Kidney (tissue), 14 donors: ENCODE data around the gene GPR17. TPM values are rescaled to one million over a fixed set of nuclear protein-coding genes. Genes with fewer than 3 reads are reported as not detected.

Experiments
- DNase-seq, 5 donors: peaks; one replicate each; pipeline ENCODE4 v3.0.0-alpha.2; 2013 to 2020
- FAIRE-seq: peaks from 2 replicates; lab custom pipeline; 2012; peaks lifted over from hg19 to GRCh38; lab: Jason Lieb, UNC
- H3K27ac ChIP-seq, 2 donors: one replicate each; pipeline ENCODE4 v1.7.0; 2013; ENCODE audit warnings: low read depth in 2 of 2, low read length in 2 of 2, inconsistent platforms in 1 of 2
- H3K27me3 ChIP-seq: one replicate; pipeline ENCODE4 v1.7.1; 2013; ENCODE audit warnings: low read length, inconsistent platforms; ENCODE audit not compliant: control insufficient read depth, insufficient read depth
- H3K36me3 ChIP-seq, 3 donors: one replicate each; pipeline versions ENCODE4 v1.7.0 to v1.7.1; 2013; ENCODE audit warnings: low read length in 3 of 3, control low read depth in 1 of 3, inconsistent platforms in 1 of 3; ENCODE audit not compliant: insufficient read depth in 3 of 3, control insufficient read depth in 2 of 3
- H3K4me1 ChIP-seq, 3 donors: one replicate each; pipeline versions ENCODE4 v1.7.0 to v1.7.1; 2013; ENCODE audit warnings: low read length in 3 of 3, inconsistent platforms in 1 of 3, low read depth in 1 of 3; ENCODE audit not compliant: control insufficient read depth in 2 of 3, insufficient read depth in 2 of 3
- H3K4me3 ChIP-seq, 3 donors: one replicate each; pipeline versions ENCODE4 v1.7.0 to v1.8.1; 2013; ENCODE audit warnings: low read length in 3 of 3, control low read depth in 1 of 3, inconsistent platforms in 1 of 3
- H3K9ac ChIP-seq, 3 donors: one replicate each; pipeline versions ENCODE4 v1.7.0 to v1.7.1; 2013; ENCODE audit warnings: low read length in 3 of 3, control low read depth in 1 of 3, inconsistent platforms in 1 of 3
- H3K9me3 ChIP-seq, 3 donors: one replicate each; pipeline versions ENCODE4 v1.7.0 to v1.7.1; 2013; ENCODE audit warnings: low read length in 3 of 3, control low read depth in 1 of 3, inconsistent platforms in 1 of 3; ENCODE audit not compliant: control insufficient read depth in 2 of 3, insufficient read depth in 1 of 3
- intact Hi-C: fragments of 100-400 bp; cut with DNase I; formaldehyde crosslinking; loops from one replicate; pipeline ENCODE4 v1.11.1; 2022
- polyA plus RNA-seq: library from polyadenylated mRNA; stranded (reverse); fragments of 350-450 nt; fragmentation: Illumina TruSeq; extraction: RNeasy Lipid Tissue Mini Kit (QIAGEN cat#74804); gene quantifications from one replicate; pipeline ENCODE4 v1.2.3, GENCODE V29; 2014; ENCODE audit warnings: low read depth, low replicate concordance; ENCODE audit not compliant: insufficient read depth
- total RNA-seq: library from RNA; stranded (reverse); fragmentation: NEBNext Ultra II Directional; extraction: Animal tissue kit (Norgen Biotek cat#: 25700); gene quantifications from one replicate; pipeline ENCODE4 v1.2.1, GENCODE V29; 2021
- TF ChIP-seq, protein P1 (sequence below): IDR thresholded peaks from 3 replicates; pipeline ENCODE4 v1.5.1; 2012; ENCODE audit warnings: mild to moderate bottlenecking, moderate library complexity, borderline replicate concordance; ENCODE audit not compliant: insufficient read depth; ENCODE audit errors: extremely low read depth
- donor health status: control.
- donor health status: control.
- donor health status: control.
- donor health status: control.
- donor health status: control.
- donor health status: DM: yes; HTN: yes; CAD: no.
- donor health status: Normal renal cell carcinoma (clear cell type).

The GPR17 gene
- total and polyA plus RNA-seq, 2 donors from 2014 or later: 0.39 to 0.50 TPM

DNA sequence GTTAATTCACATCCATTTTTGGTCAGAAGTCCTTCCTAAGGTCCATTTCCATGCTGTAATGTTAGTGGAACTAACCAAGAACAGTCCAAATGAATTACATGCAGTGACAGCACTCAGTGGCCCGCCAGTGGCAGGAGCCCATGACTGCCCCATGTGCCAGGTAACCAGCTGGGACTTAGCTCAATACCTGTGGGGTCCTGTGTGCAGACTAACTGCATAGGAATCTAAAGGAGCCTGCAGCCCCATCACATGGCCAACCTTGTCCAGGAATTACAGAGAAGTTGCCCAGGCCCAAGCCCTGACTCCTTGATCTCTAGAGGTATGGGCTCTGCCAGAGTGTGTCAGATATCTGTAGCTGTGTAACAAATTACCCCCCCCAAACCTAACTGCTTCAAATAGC, 35.4 kb upstream of the GPR17 start:
- H3K27me3 ChIP-seq: no peaks in the 10 kb centered on the region
- intact Hi-C loops: no loop called here
- no peak overlapping the region for H3K9ac ChIP-seq
- H3K4me3 ChIP-seq: no peak overlapping the region
- peaks cover 0 to 2% (median 0%) of the 10 kb centered on the region in 3 donors for H3K9me3 ChIP-seq
- no peak overlapping the region for H3K27ac ChIP-seq
- TF ChIP-seq, protein P1, sequence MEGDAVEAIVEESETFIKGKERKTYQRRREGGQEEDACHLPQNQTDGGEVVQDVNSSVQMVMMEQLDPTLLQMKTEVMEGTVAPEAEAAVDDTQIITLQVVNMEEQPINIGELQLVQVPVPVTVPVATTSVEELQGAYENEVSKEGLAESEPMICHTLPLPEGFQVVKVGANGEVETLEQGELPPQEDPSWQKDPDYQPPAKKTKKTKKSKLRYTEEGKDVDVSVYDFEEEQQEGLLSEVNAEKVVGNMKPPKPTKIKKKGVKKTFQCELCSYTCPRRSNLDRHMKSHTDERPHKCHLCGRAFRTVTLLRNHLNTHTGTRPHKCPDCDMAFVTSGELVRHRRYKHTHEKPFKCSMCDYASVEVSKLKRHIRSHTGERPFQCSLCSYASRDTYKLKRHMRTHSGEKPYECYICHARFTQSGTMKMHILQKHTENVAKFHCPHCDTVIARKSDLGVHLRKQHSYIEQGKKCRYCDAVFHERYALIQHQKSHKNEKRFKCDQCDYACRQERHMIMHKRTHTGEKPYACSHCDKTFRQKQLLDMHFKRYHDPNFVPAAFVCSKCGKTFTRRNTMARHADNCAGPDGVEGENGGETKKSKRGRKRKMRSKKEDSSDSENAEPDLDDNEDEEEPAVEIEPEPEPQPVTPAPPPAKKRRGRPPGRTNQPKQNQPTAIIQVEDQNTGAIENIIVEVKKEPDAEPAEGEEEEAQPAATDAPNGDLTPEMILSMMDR: no peak
- H3K36me3 ChIP-seq: no peaks in the 10 kb centered on the region
- DNase-seq (no peak), FAIRE-seq (no peak)
- peaks cover 0 to 2% (median 0%) of the 10 kb centered on the region in 3 donors for H3K4me1 ChIP-seq

DNA sequence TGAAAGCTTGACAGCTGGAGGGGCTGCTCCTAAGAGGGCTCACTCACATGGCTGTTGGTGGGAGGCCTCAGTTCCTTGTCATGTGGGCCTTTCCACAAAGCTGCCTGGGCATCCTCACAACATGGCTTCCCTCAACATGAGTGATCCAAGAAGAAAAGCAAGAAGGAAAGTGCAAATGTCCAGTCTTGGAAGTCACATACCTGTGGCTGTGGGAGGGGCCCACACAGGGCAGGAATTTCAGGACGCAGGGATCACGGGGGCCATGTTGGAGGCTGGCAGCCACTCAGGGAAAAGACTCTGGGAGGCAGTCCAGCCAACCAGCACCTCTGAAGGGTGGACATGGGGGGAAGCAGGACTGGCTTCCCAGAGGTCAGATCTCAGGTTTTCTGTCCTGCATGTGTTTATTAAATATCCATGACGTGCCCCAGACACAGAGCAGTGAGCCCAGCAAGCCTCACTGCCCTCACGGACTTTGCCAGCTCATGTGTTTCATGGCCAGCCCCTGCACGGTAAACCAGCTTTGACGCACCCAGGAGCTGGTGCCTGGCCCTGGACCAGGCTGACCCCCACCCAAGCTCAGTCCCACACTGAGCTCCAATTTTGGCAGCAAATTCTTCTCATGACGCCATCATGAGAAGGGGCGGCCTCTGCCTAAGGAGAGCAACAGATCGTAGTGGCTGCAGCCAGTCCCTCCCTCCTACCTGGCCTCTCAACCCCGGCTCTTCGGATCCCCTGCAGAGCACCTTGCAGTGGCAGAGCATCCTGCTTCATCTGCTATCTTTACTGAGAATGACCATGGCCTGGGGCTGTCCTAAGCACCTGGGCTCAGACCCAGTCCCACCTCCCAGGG, 34.7 kb upstream of the GPR17 start:
- H3K27ac ChIP-seq: no peak overlapping the region
- no peaks in the 10 kb centered on the region for H3K36me3 ChIP-seq
- H3K9ac ChIP-seq: no peak overlapping the region
- H3K4me3 ChIP-seq: no peak overlapping the region
- TF ChIP-seq, protein P1: no peak
- peaks cover 0 to 2% (median 0%) of the 10 kb centered on the region in 3 donors for H3K9me3 ChIP-seq
- H3K27me3 ChIP-seq: no peaks in the 10 kb centered on the region
- no peak for FAIRE-seq
- DNase-seq: no peak
- intact Hi-C loops: no loop called here
- H3K4me1 ChIP-seq: no peaks in the 10 kb centered on the region

DNA sequence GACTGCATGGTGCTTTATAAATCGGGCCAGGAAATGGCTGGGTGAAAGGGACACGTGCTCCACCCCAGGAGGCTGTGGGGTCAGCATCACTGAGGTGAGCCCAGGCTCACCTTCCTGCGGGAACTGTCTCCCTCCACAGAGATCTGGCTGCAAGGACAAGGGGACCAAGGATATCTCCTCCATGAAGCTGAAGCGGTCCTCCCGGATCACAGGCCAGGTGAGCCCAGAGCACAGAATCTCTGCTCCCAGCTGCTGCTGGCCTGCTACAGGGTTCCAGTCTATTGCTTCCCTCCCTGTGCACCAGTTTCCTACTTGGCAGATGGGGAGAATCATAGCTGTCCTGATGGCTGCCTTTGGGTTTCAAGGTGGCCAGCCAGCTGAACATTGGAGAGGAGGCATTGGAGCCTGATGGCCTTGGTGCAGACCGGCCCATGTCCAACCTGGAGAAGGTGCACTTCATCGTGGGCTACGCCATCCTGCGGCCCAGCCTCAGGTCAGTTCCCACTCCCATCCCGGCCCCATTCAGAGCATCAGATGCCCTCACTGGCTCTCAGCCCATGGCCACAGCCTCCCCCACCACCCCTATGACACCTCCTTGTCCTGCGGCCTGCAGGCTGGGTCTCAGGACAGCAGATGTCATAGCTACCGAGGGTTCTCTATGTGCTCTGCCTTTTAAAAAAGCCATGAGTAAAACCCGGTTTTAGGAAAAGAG, 33.7 kb upstream of the GPR17 start:
- TF ChIP-seq, protein P1: no peak
- DNase-seq (peak in 1 of 5 donors; percentile 5), FAIRE-seq (no peak)

More for the DNA sequence above, 33.7 kb upstream of the GPR17 start:
- Histone ChIP-seq H3K4me3 (no peak overlapping the region), H3K4me1 (no peaks in the 10 kb centered on the region), H3K36me3 (no peaks in the 10 kb centered on the region), H3K27ac (no peak overlapping the region), H3K9ac (no peak overlapping the region), H3K27me3 (no peaks in the 10 kb centered on the region), H3K9me3 (peaks cover 0 to 2% (median 0%) of the 10 kb centered on the region in 3 donors)
- intact Hi-C loops: no loop called here
